K562 (cell line): ENCODE data around the gene TCF21. TPM values are rescaled to one million over a fixed set of nuclear protein-coding genes. Genes with fewer than 3 reads are reported as not detected.

Experiments
- ATAC-seq: fragments of 200-7000 bp; cut with Tn5 transposase; 3 replicates; pipeline ENCODE4 v1.9.1; 2020; ENCODE audit warnings: moderate library complexity
- BruUV-seq: library from RNA; stranded (reverse); fragments of 400-500 nt; replicated peaks from 2 replicates; lab custom pipeline; 2021; lab: Mats Ljungman, UMichigan
- CTCF ChIA-PET: fragments of 300-600 bp; formaldehyde crosslinking; extraction: SDS; loops from one replicate; lab custom pipeline; 2021; ENCODE audit warnings: low intra/inter-chr PET ratio; lab: Yijun Ruan, JAX
- POLR2A ChIA-PET: fragments of 300-600, 350-650 bp; sonication (Branson Sonifier 250); formaldehyde crosslinking; extraction: SDS; loops from one replicate; lab custom pipeline; 2021; ENCODE audit warnings: antibody characterized with exemption, inconsistent platforms; lab: Yijun Ruan, JAX
- DNase-seq, 4 experiments: peaks; one replicate each; pipeline versions ENCODE4 v3.0.0 to v3.0.0-alpha.2; 2011 to 2018; ENCODE audit warnings: low spot score in 3 of 4, mixed read lengths in 3 of 4; ENCODE audit errors: extremely low read depth in 1 of 4
- FAIRE-seq: peaks from 2 replicates; lab custom pipeline; 2011; peaks lifted over from hg19 to GRCh38; lab: Jason Lieb, UNC
- H2AFZ ChIP-seq: 2 replicates; pipeline ENCODE4 v1.6.0; 2011; ENCODE audit warnings: low read depth, low read length, control low read depth, inconsistent platforms
- H3K27ac ChIP-seq: fragments of 200-600 bp; 3 replicates; pipeline ENCODE4 v1.8.0; 2011; ENCODE audit warnings: low read depth, mild to moderate bottlenecking, control low read depth, inconsistent platforms, low read length, moderate library complexity, mixed read lengths; ENCODE audit errors: extremely low read depth
- H3K27me3 ChIP-seq, 2 experiments: fragments of 300-600 bp in 1 of 2; 2 replicates in 1 of 2; 3 replicates in 1 of 2; pipeline versions ENCODE4 v1.6.0 to v1.8.0; 2011; ENCODE audit warnings: inconsistent platforms in 2 of 2, low read length in 2 of 2, mild to moderate bottlenecking in 1 of 2, mixed read lengths in 1 of 2, moderate library complexity in 1 of 2; ENCODE audit not compliant: control insufficient read depth in 2 of 2, insufficient read depth in 2 of 2
- H3K36me3 ChIP-seq: fragments of 300-600 bp; 3 replicates; pipeline ENCODE4 v1.8.0; 2011; ENCODE audit warnings: mild to moderate bottlenecking, low read length, inconsistent platforms; ENCODE audit not compliant: control insufficient read depth, insufficient read depth
- H3K4me1 ChIP-seq, 2 experiments: fragments of 200-600 bp in 1 of 2; replicated peaks in 1 of 2; 2 replicates in 1 of 2; 3 replicates in 1 of 2; pipeline versions ENCODE4 v1.5.1 to v1.8.0; 2011; ENCODE audit warnings: inconsistent platforms in 2 of 2, low read length in 2 of 2, mild to moderate bottlenecking in 1 of 2, mixed read lengths in 1 of 2, moderate library complexity in 1 of 2; ENCODE audit not compliant: control insufficient read depth in 2 of 2, insufficient read depth in 2 of 2
- H3K4me2 ChIP-seq: 2 replicates; pipeline ENCODE4 v1.6.1; 2011; ENCODE audit warnings: low read length, control low read depth, inconsistent platforms, mixed read lengths; ENCODE audit not compliant: insufficient read depth
- H3K4me3 ChIP-seq: fragments of 200-600 bp; sonication (generic), shearing (Covaris generic); 2 replicates; pipeline ENCODE4 v1.5.1; 2016; ENCODE audit warnings: control low read depth, inconsistent platforms
- H3K79me2 ChIP-seq: fragments of 200-600 bp; 3 replicates; pipeline ENCODE4 v1.8.0; 2011; ENCODE audit warnings: low read length, inconsistent platforms; ENCODE audit not compliant: control insufficient read depth, insufficient read depth
- H3K9ac ChIP-seq, 2 experiments: 2 replicates each; pipeline versions ENCODE4 v1.6.0 to v1.6.1; 2011; ENCODE audit warnings: low read depth in 2 of 2, low read length in 2 of 2, control low read depth in 1 of 2, inconsistent platforms in 1 of 2, mild to moderate bottlenecking in 1 of 2, mixed read lengths in 1 of 2; ENCODE audit not compliant: insufficient read depth in 1 of 2
- H3K9me1 ChIP-seq: one replicate; pipeline ENCODE4 v1.6.0; 2011; ENCODE audit warnings: inconsistent platforms, mild to moderate bottlenecking, low read length, moderate library complexity; ENCODE audit not compliant: control insufficient read depth, insufficient read depth
- H3K9me3 ChIP-seq: replicated peaks from 2 replicates; pipeline ENCODE4 v1.5.1; 2011; ENCODE audit warnings: low read depth, low read length, inconsistent platforms; ENCODE audit not compliant: control insufficient read depth, insufficient read depth
- H4K20me1 ChIP-seq: replicated peaks from 2 replicates; pipeline ENCODE4 v1.6.1; 2011; ENCODE audit warnings: low read length, inconsistent platforms, mixed read lengths; ENCODE audit not compliant: control insufficient read depth, insufficient read depth
- CBX2 ChIP-seq: fragments of 200-600 bp; sonication (generic); IDR thresholded peaks from one replicate; pipeline ENCODE4 v1.6.1; 2012; ENCODE audit warnings: mild to moderate bottlenecking, low read length, inconsistent platforms; ENCODE audit not compliant: insufficient read depth, poor library complexity, severe bottlenecking
- EWSR1 ChIP-seq: fragments of 450-650 bp; IDR thresholded peaks from 2 replicates; pipeline ENCODE4 v1.6.1; 2018; ENCODE audit warnings: borderline replicate concordance, mild to moderate bottlenecking, low read depth, moderate library complexity; ENCODE audit not compliant: partially characterized antibody
- NR2F6 ChIP-seq: fragments of 450-650 bp; formaldehyde crosslinking; IDR thresholded peaks from 2 replicates; pipeline ENCODE4 v1.4.0; 2020; ENCODE audit warnings: mild to moderate bottlenecking
- NRF1 ChIP-seq, 2 experiments: fragments of 450-650 bp; IDR thresholded peaks in 1 of 2; conservative IDR thresholded peaks in 1 of 2; 2 replicates each; pipeline ENCODE4 v1.6.1; 2014; ENCODE audit warnings: mild to moderate bottlenecking in 2 of 2
- ZNF57 ChIP-seq: fragments of 450-650 bp; formaldehyde crosslinking; IDR thresholded peaks from 2 replicates; pipeline ENCODE4 v1.4.0; 2020; ENCODE audit warnings: mild to moderate bottlenecking, moderate library complexity
- ZNF717 ChIP-seq: fragments of 250-450 bp; sonication (Bioruptor Pico); IDR thresholded peaks from 2 replicates; pipeline ENCODE4 v1.5.0; 2021
- WGBS: fragments of 100-300 bp; shearing (Covaris generic); methylation state at CpG from one replicate; pipeline ENCODE4 v1.1.6; 2016; ENCODE audit warnings: low coverage, mixed read lengths; ENCODE audit not compliant: insufficient coverage; ENCODE audit errors: missing lambda C conversion rate; 5-methylcytosine and 5-hydroxymethylcytosine counted together
- in situ Hi-C: fragments of 300-500 bp; cut with MboI; formaldehyde crosslinking; loops from 4 replicates; pipeline ENCODE4 v1.15.0; 2018; ENCODE audit warnings: inconsistent platforms, mixed read lengths
- intact Hi-C: fragments of 100-400 bp; cut with micrococcal nuclease; formaldehyde crosslinking; loops from 2 replicates; pipeline ENCODE4 v1.14.2; 2022
- polyA plus RNA-seq, 8 experiments: library from polyadenylated mRNA; depleted of rRNA in 4 of 8; stranded (reverse) in 5 of 8; unstranded in 3 of 8; fragments of >200 nt; fragmentation: Nextera tagmentation in 2 of 8; fragmentation: Illumina TruSeq in 1 of 8; extraction: Ambion mirVana in 2 of 8; extraction: Trizol in 1 of 8; gene quantifications; 2 replicates each; pipeline versions ENCODE4 v1.2.1 to v1.2.3, GENCODE V29; 2011 to 2014; ENCODE audit warnings: inconsistent platforms in 1 of 8, missing spikeins in 1 of 8
- total RNA-seq, 7 experiments: library from RNA; depleted of rRNA in 6 of 7; stranded (reverse); fragments of >200 nt in 6 of 7; fragmentation: Illumina TruSeq in 2 of 7; extraction: Trizol in 2 of 7; gene quantifications; 2 replicates each; pipeline versions ENCODE4 v1.2.1 to v1.2.3, GENCODE V29; 2011 to 2021; ENCODE audit warnings: low replicate concordance in 1 of 7

The TCF21 gene
- total and polyA plus RNA-seq, 9 of the 15 experiments (the other 6 are each of a cell fraction or from before 2014, with no cell fraction given) = not detected

DNA sequence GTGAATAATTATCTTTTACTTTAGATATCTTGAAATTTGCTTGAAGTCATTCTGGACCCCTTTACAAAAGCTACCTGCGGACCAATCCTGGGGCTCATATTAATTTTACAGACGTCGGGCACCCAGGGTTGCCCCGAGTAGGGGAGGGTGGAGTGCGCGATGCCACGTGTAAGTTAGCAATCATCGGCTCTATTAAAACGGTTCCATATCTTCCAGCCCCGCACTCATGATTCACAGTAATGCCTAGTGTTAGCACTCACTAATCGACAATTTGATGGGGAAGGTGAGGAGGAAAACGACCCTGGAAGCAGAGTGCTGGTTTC, 34.9 kb upstream of the TCF21 start:
- no peaks in the 10 kb centered on the region for H4K20me1 ChIP-seq
- no peak overlapping the region for H3K4me2 ChIP-seq
- no peak overlapping the region for H3K4me3 ChIP-seq
- 6% methylated on average over 12 of the region's 12 CpGs for WGBS
- H3K9me1 ChIP-seq = no peaks in the 10 kb centered on the region
- H3K79me2 ChIP-seq = no peaks in the 10 kb centered on the region
- ChIA-PET POLR2A (no interaction called here), CTCF (no interaction called here)
- intact Hi-C loops = no loop called here
- in situ Hi-C loops = no loop called here
- H3K27me3 ChIP-seq = peaks cover 12 to 19% of the 10 kb centered on the region in 2 experiments
- H3K4me1 ChIP-seq = peaks cover 0 to 8% of the 10 kb centered on the region in 2 experiments; a peak in 2 of 5 replicates
- no peak for FAIRE-seq
- no peak overlapping the region for H3K9ac ChIP-seq
- H2AFZ ChIP-seq = no peak overlapping the region
- TF ChIP-seq EWSR1 = no peak
- TF ChIP-seq, all 486 proteins: peak for 0
- H3K36me3 ChIP-seq = no peaks in the 10 kb centered on the region
- no TSS peak for BruUV-seq
- no peak for DNase-seq
- ATAC-seq = no peak
- no peak overlapping the region for H3K27ac ChIP-seq
- H3K9me3 ChIP-seq = no peaks in the 10 kb centered on the region

DNA sequence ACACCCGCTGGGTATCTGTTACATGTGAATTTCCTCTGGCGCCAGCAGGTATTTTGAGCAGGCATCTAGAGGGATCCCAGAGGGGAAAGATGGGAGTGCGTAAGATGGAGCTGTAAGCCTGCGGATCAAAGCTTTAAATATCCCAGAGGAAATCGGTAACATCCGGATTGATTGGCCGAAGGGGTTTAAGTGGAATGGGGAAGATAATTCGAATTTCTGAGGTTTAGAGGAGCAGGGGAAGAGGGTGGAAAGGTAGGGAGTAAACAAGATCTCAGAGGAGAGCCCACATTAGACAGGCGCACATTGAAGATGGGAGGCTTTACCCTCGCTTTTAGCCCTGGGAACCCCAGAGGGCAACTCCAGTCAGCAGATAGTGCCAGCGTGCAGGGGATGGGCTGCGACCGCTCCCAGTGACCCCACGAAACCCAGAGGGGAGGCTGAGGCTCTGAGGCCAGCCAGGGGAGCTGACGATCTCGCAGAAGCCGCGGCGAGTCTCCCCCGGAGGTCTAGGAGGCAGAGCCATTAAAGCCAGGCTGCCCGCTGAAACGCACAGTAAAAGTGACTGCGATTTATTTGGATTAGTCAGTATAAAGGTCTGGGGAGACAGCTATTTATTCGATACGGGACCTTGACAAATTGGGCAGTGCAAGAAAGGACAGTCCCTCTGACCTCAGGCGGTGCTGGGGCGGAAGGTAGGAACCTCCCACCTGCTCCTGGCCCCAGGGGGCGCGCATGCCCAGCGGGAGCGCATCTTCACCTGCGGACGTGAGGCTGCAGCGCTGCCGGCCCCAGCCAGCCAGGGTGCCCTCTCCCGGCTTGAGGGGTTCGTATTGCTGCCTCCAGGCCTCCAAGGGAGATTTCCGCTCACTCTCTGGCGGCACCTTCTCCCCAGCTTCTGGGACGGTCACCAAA, 34.3 kb upstream of the TCF21 start:
- peaks cover 0 to 8% of the 10 kb centered on the region in 2 experiments; a peak in 2 of 5 replicates for H3K4me1 ChIP-seq
- POLR2A ChIA-PET = interaction anchor here (0.8 kb wide), 1 partner anchor 1921 kb away, joined by 3 read pairs; no protein-coding TSS in a partner anchor
- FAIRE-seq = no peak
- no peaks in the 10 kb centered on the region for H3K79me2 ChIP-seq
- CTCF ChIA-PET = no interaction called here
- no peaks in the 10 kb centered on the region for H3K9me3 ChIP-seq
- in situ Hi-C loops = no loop called here
- H4K20me1 ChIP-seq = no peaks in the 10 kb centered on the region
- H3K27ac ChIP-seq = no peak overlapping the region
- no TSS peak for BruUV-seq
- peak in 2 of 4 experiments; percentile 10 for DNase-seq
- intact Hi-C loops = no loop called here
- no peaks in the 10 kb centered on the region for H3K36me3 ChIP-seq
- no peak overlapping the region for H3K4me2 ChIP-seq
- under 1% methylated on average over 39 of the region's 40 CpGs for WGBS
- H2AFZ ChIP-seq = no peak overlapping the region
- no peak overlapping the region for H3K9ac ChIP-seq
- ATAC-seq = peak; percentile 83
- no peaks in the 10 kb centered on the region for H3K9me1 ChIP-seq
- TF ChIP-seq NRF1 (conservative IDR thresholded peaks at IDR 0.05 in 1 of 2, IDR thresholded peaks at IDR 0.05 in 1 of 2) (peak; percentile 56 to 68), ZNF717 (CRISPR knock-in tag) (no peak), CBX2 (peak; percentile 77), NR2F6 (CRISPR knock-in tag) (no peak), ZNF57 (CRISPR knock-in tag) (no peak)
- H3K27me3 ChIP-seq = peaks cover 12 to 19% of the 10 kb centered on the region in 2 experiments
- H3K4me3 ChIP-seq = no peak overlapping the region
